ENCODE measurements around the gene HRAS. TPM values are rescaled to one million over a fixed set of nuclear protein-coding genes. Genes with fewer than 3 reads are reported as not detected.

The HRAS gene
- total and polyA plus RNA-seq, 4 donors = 4.7 to 17.4 (median 10.9) TPM

DNA sequence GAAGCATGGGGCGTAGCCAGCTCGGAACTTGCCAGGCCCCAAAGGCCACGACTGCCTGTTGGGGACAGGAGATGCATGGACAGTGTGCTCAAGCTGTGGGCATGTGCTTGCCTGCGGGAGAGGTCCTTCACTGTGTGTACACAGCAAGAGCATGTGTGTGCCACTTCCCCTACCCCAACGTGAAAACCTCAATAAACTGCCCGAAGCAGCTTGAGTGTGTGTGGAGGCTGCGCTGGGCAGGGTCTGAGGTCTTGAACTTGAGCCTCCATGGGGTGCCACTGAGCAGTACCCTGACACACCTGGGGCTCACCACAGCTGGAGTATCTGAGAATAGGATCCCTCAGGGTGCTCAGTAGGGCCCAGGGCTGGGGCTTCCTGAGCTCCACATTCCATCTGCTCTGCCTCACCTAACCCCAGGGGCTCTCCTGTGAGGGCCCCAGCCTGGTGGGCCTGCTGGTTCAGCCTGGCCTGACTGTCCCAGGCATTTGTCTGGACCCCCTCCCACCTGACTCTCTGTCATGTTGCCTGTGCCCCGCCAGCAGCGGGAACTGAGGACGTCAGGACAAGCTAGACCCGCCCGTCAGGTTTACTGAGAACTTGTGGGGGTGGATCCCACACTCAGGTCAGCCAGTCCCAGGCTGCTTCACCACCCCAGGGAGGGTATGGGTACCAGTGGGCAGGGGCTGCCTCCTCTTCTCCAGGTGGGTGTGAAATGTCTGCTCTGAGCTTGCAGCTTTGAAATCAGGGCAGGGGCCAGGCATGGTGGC, 28.6 kb upstream of the HRAS start:
- WGBS = 87% methylated on average over 12 of the region's 12 CpGs
- no peak for TF ChIP-seq EGR1 (IDR thresholded peaks at IDR 0.05; ENCODE audit: low read depth in 2 of 2)
- no peak for TF ChIP-seq FOXA1 (IDR thresholded peaks at IDR 0.05)
- no peak for TF ChIP-seq GABPA (IDR thresholded peaks at IDR 0.05 in 1 of 2, conservative IDR thresholded peaks at IDR 0.05 in 1 of 2)
- TF ChIP-seq SP1 (IDR thresholded peaks at IDR 0.05) = no peak
- no peak for TF ChIP-seq TAF1 (conservative IDR thresholded peaks at IDR 0.05)
- no peak for TF ChIP-seq YY1 (IDR thresholded peaks at IDR 0.05)
- no peak for TF ChIP-seq ATF3 (IDR thresholded peaks at IDR 0.05)
- no peak for TF ChIP-seq REST (IDR thresholded peaks at IDR 0.05)
- TF ChIP-seq, protein P1, sequence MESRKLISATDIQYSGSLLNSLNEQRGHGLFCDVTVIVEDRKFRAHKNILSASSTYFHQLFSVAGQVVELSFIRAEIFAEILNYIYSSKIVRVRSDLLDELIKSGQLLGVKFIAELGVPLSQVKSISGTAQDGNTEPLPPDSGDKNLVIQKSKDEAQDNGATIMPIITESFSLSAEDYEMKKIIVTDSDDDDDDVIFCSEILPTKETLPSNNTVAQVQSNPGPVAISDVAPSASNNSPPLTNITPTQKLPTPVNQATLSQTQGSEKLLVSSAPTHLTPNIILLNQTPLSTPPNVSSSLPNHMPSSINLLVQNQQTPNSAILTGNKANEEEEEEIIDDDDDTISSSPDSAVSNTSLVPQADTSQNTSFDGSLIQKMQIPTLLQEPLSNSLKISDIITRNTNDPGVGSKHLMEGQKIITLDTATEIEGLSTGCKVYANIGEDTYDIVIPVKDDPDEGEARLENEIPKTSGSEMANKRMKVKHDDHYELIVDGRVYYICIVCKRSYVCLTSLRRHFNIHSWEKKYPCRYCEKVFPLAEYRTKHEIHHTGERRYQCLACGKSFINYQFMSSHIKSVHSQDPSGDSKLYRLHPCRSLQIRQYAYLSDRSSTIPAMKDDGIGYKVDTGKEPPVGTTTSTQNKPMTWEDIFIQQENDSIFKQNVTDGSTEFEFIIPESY (IDR thresholded peaks at IDR 0.05) = no peak
- TF ChIP-seq HNF4A (conservative IDR thresholded peaks at IDR 0.05) = no peak
- no peak for TF ChIP-seq NR2F2 (IDR thresholded peaks at IDR 0.05)
- no peak for TF ChIP-seq RAD21 (IDR thresholded peaks at IDR 0.05)
- no peak for DNase-seq (ENCODE audit: low spot score)
- no peak overlapping the region for H3K4me3 ChIP-seq (ENCODE audit: low read depth in 1 of 3, low read length in 3 of 3)
- no peaks in the 10 kb centered on the region for H3K27me3 ChIP-seq (ENCODE audit: control insufficient read depth in 4 of 4, insufficient read depth in 4 of 4, low read length in 3 of 4)
- no peak overlapping the region for H3K27ac ChIP-seq (ENCODE audit: low read depth in 1 of 2, low read length in 2 of 2)
- no peak overlapping the region for H3K9ac ChIP-seq (ENCODE audit: low read depth in 1 of 2, low read length in 2 of 2)
- H3K36me3 ChIP-seq (ENCODE audit: control insufficient read depth in 4 of 4, insufficient read depth in 3 of 4, low read depth in 1 of 4, low read length in 3 of 4) = peaks cover 0 to 8% (median 6%) of the 10 kb centered on the region in 4 donors
- peaks cover 19 to 43% (median 29%) of the 10 kb centered on the region in 4 donors for H3K4me1 ChIP-seq (ENCODE audit: control insufficient read depth in 4 of 4, insufficient read depth in 4 of 4, low read length in 3 of 4)
- H3K9me3 ChIP-seq (ENCODE audit: control insufficient read depth in 4 of 4, low read length in 3 of 4) = no peaks in the 10 kb centered on the region

GRCh38 chr11:563066-563811, 27.9 kb upstream of the HRAS start:
- Histone ChIP-seq H3K27me3 (ENCODE audit: control insufficient read depth in 4 of 4, insufficient read depth in 4 of 4, low read length in 3 of 4) (no peaks in the 10 kb centered on the region), H3K4me3 (ENCODE audit: low read depth in 1 of 3, low read length in 3 of 3) (no peak overlapping the region), H3K36me3 (ENCODE audit: control insufficient read depth in 4 of 4, insufficient read depth in 3 of 4, low read depth in 1 of 4, low read length in 3 of 4) (peaks cover 0 to 8% (median 6%) of the 10 kb centered on the region in 4 donors), H3K27ac (ENCODE audit: low read depth in 1 of 2, low read length in 2 of 2) (no peak overlapping the region), H3K9ac (ENCODE audit: low read depth in 1 of 2, low read length in 2 of 2) (no peak overlapping the region), H3K9me3 (ENCODE audit: control insufficient read depth in 4 of 4, low read length in 3 of 4) (no peaks in the 10 kb centered on the region), H3K4me1 (ENCODE audit: control insufficient read depth in 4 of 4, insufficient read depth in 4 of 4, low read length in 3 of 4) (peaks cover 19 to 40% (median 28%) of the 10 kb centered on the region in 4 donors)
- 96% methylated on average over 18 of the region's 18 CpGs for WGBS
- no peak for DNase-seq (ENCODE audit: low spot score)
- TF ChIP-seq JUND (IDR thresholded peaks at IDR 0.05) = no peak
- TF ChIP-seq, protein P2, sequence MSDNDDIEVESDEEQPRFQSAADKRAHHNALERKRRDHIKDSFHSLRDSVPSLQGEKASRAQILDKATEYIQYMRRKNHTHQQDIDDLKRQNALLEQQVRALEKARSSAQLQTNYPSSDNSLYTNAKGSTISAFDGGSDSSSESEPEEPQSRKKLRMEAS (IDR thresholded peaks at IDR 0.05) = no peak
- TF ChIP-seq HNF4G (IDR thresholded peaks at IDR 0.05) = no peak
- TF ChIP-seq FOXA1 (IDR thresholded peaks at IDR 0.05) = no peak
- TF ChIP-seq CTCF (IDR thresholded peaks at IDR 0.05; ENCODE audit: low read depth, low read length, missing input control) = no peak
- TF ChIP-seq SP1 (IDR thresholded peaks at IDR 0.05) = no peak
- TF ChIP-seq EGR1 (IDR thresholded peaks at IDR 0.05; ENCODE audit: low read depth in 2 of 2) = no peak
- no peak for TF ChIP-seq YY1 (IDR thresholded peaks at IDR 0.05)
- TF ChIP-seq TAF1 (conservative IDR thresholded peaks at IDR 0.05) = no peak
- TF ChIP-seq FOXA2 (IDR thresholded peaks at IDR 0.05) = no peak
- no peak for TF ChIP-seq RAD21 (IDR thresholded peaks at IDR 0.05)
- no peak for TF ChIP-seq REST (IDR thresholded peaks at IDR 0.05)

All from liver (tissue), 9 donors.